ENCODE results near the gene ANTXR2. TPM values are rescaled to one million over a fixed set of nuclear protein-coding genes. Genes with fewer than 3 reads are reported as not detected.

ANTXR2 gene
- total and polyA plus RNA-seq, 2 of the 8 experiments (the other 6 are each of a cell fraction or from before 2014, with no cell fraction given): 1.1 to 7.5 TPM

DNA sequence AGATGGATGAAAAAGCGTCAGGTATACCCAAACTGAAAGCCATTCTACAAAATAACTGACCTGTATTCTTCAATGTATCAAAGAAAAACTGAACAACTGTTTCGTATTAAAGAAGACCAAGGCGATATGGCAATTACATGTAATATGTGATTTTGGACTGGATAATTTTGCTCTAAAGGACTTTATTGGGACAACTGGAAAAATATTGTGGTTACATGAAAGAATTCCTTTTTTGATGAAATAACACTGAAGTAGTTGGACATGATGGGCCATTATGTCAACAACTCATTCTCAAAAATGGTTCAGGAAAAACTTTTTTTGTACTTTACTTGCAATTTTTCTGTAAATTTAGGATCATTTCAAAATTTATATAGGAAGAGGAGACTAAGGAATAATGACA, 12.1 kb upstream of the ANTXR2 start:
- H3K9ac ChIP-seq (replicated peaks in 1 of 4; ENCODE audit: extremely low read depth in 1 of 4, low read depth in 3 of 4, low read length in 3 of 4): no peak overlapping the region
- H3K4me2 ChIP-seq (ENCODE audit: insufficient read depth in 1 of 2, low read depth in 2 of 2, low read length in 2 of 2): no peak overlapping the region
- no peak overlapping the region for H3K27ac ChIP-seq (ENCODE audit: low read depth, low read length)
- no peak overlapping the region for H4K5ac ChIP-seq (ENCODE audit: insufficient read length, low read depth, low read length)
- no peak overlapping the region for H2BK15ac ChIP-seq (ENCODE audit: low read length)
- H3K9me3 ChIP-seq (ENCODE audit: insufficient read depth in 2 of 2, low read depth in 1 of 2, low read length in 1 of 2): no peaks in the 10 kb centered on the region; a peak in 1 of 4 replicates
- FAIRE-seq (no peak), DNase-seq (ENCODE audit: low read depth in 1 of 2, low spot score in 2 of 2) (no peak)
- POLR2A ChIA-PET (ENCODE audit: partially characterized antibody): no interaction called here
- H3K27me3 ChIP-seq (replicated peaks in 1 of 4; ENCODE audit: control insufficient read depth in 3 of 4, extremely low read depth in 1 of 4, insufficient read depth in 3 of 4, low read length in 3 of 4): no peaks in the 10 kb centered on the region
- H3K4me1 ChIP-seq (replicated peaks in 1 of 4; ENCODE audit: control insufficient read depth in 3 of 4, insufficient read depth in 4 of 4, low read length in 3 of 4): no peaks in the 10 kb centered on the region
- TF ChIP-seq SAP30 (IDR thresholded peaks at IDR 0.05; ENCODE audit: insufficient read depth, insufficient replicate concordance, low read length): no peak
- no peak for TF ChIP-seq RXRA (IDR thresholded peaks at IDR 0.05; ENCODE audit: insufficient read depth, low read depth, low read length)
- TF ChIP-seq KDM4A (IDR thresholded peaks at IDR 0.05; ENCODE audit: low read depth, low read length, severe bottlenecking): no peak
- TF ChIP-seq NRF1 (IDR thresholded peaks at IDR 0.05; ENCODE audit: low read depth, low read length): no peak
- no peak for TF ChIP-seq BACH1 (IDR thresholded peaks at IDR 0.05; ENCODE audit: low read length)
- TF ChIP-seq RAD21 (IDR thresholded peaks at IDR 0.05 in 1 of 2, conservative IDR thresholded peaks at IDR 0.05 in 1 of 2; ENCODE audit: low read depth in 2 of 2, low read length in 2 of 2): no peak
- TF ChIP-seq SP4 (IDR thresholded peaks at IDR 0.05; ENCODE audit: low read length): no peak
- no peaks in the 10 kb centered on the region for H3K23me2 ChIP-seq (ENCODE audit: low read depth, low read length)
- no peak overlapping the region for H2BK12ac ChIP-seq (ENCODE audit: low read depth, low read length)
- no peak overlapping the region for H3K23ac ChIP-seq (ENCODE audit: insufficient read length)
- H3K18ac ChIP-seq (ENCODE audit: extremely low read depth, low read length): no peak overlapping the region
- CTCF ChIA-PET (ENCODE audit: partially characterized antibody): no interaction called here
- no peak overlapping the region for H3K4me3 ChIP-seq (ENCODE audit: extremely low read depth in 1 of 4, insufficient read depth in 2 of 4, low read depth in 3 of 4, low read length in 4 of 4)
- no peak overlapping the region for H4K91ac ChIP-seq (replicated peaks; ENCODE audit: insufficient read length, low read length)
- no peak overlapping the region for H3K56ac ChIP-seq (replicated peaks; ENCODE audit: insufficient read length, low read depth, low read length)
- H3K79me2 ChIP-seq (ENCODE audit: control insufficient read depth in 1 of 2, insufficient read depth in 2 of 2, low read length in 2 of 2): no peaks in the 10 kb centered on the region
- H3K14ac ChIP-seq (ENCODE audit: insufficient read length): no peak overlapping the region
- H3K36me3 ChIP-seq (ENCODE audit: control insufficient read depth in 2 of 4, insufficient read depth in 4 of 4, low read length in 3 of 4): no peaks in the 10 kb centered on the region
- no peak overlapping the region for H2AFZ ChIP-seq (ENCODE audit: low read length)
- H4K8ac ChIP-seq (ENCODE audit: extremely low read depth, insufficient read depth, low read length): no peak overlapping the region
- H2BK20ac ChIP-seq (ENCODE audit: low read length): no peak overlapping the region
- no peak overlapping the region for H2AK5ac ChIP-seq (ENCODE audit: low read depth, low read length)
- no peaks in the 10 kb centered on the region for H3K79me1 ChIP-seq (ENCODE audit: low read depth, low read length)
- no peaks in the 10 kb centered on the region for H4K20me1 ChIP-seq (replicated peaks in 1 of 2; ENCODE audit: control insufficient read depth in 1 of 2, insufficient read depth in 2 of 2, low read length in 2 of 2)
- no peak overlapping the region for H3K4ac ChIP-seq (replicated peaks; ENCODE audit: insufficient read length, low read depth, low read length)
- no peak overlapping the region for H2BK5ac ChIP-seq (ENCODE audit: low read depth, low read length)
- H2BK120ac ChIP-seq (replicated peaks; ENCODE audit: low read depth, low read length): no peak overlapping the region
- WGBS, 2 experiments (ENCODE audit: extremely low coverage in 1 of 2, insufficient coverage in 1 of 2, insufficient read length in 1 of 2, insufficient replicate concordance in 2 of 2, low coverage in 1 of 2, low lambda C conversion rate in 2 of 2, missing lambda C conversion rate in 1 of 2): 94% methylated on average over 3 of the region's 3 CpGs; no CpG with 5 or more reads in 1 of the 2 experiments

Data from H1 (cell line).